SK-N-SH (cell line): ENCODE data around the gene CA10. TPM values are rescaled to one million over a fixed set of nuclear protein-coding genes. Genes with fewer than 3 reads are reported as not detected.

Experiments used
- CTCF ChIA-PET: fragments of 300-600, 350-600 bp; formaldehyde crosslinking; extraction: SDS; loops from one replicate; lab custom pipeline; 2021; lab: Yijun Ruan, JAX
- POLR2A ChIA-PET: fragments of 350-600 bp; sonication (Branson Sonifier 250); formaldehyde crosslinking; extraction: SDS; loops from one replicate; lab custom pipeline; 2020; ENCODE audit warnings: antibody characterized with exemption, inconsistent platforms; lab: Yijun Ruan, JAX
- DNase-seq: peaks from one replicate; pipeline ENCODE4 v3.0.0; 2012
- H2AFZ ChIP-seq: fragments of 200-600 bp; sonication (generic); 2 replicates; pipeline ENCODE4 v1.8.1; 2016; ENCODE audit warnings: antibody characterized with exemption, mild to moderate bottlenecking, low read depth
- H3F3A ChIP-seq: fragments of 200-600 bp; sonication (generic); replicated peaks from 2 replicates; pipeline ENCODE3; 2016; ENCODE audit warnings: antibody characterized with exemption, mild to moderate bottlenecking; ENCODE audit not compliant: insufficient read depth
- H3K27ac ChIP-seq, 2 experiments: fragments of 200-500 bp in 1 of 2; fragments of 200-600 bp in 1 of 2; sonication (Bioruptor generic) in 1 of 2; sonication (generic), shearing (Covaris generic) in 1 of 2; 2 replicates each; pipeline versions ENCODE4 v1.5.1 to v1.6.1; 2014 to 2016; ENCODE audit warnings: low read depth in 2 of 2, inconsistent platforms in 1 of 2, low read length in 1 of 2, mild to moderate bottlenecking in 1 of 2, mixed read lengths in 1 of 2
- H3K27me3 ChIP-seq: fragments of 200-600 bp; sonication (generic), shearing (Covaris generic); 2 replicates; pipeline ENCODE4 v1.6.1; 2016; ENCODE audit warnings: mixed run types; ENCODE audit not compliant: insufficient read depth
- H3K36me3 ChIP-seq, 2 experiments: fragments of 200-500 bp in 1 of 2; fragments of 200-600 bp in 1 of 2; sonication (Bioruptor generic) in 1 of 2; sonication (generic) in 1 of 2; replicated peaks in 1 of 2; 2 replicates each; pipeline versions ENCODE3 to v1.5.1; 2014 to 2016; ENCODE audit warnings: low read length in 1 of 2, mild to moderate bottlenecking in 1 of 2; ENCODE audit not compliant: insufficient read depth in 2 of 2, control insufficient read depth in 1 of 2
- H3K4me1 ChIP-seq, 2 experiments: fragments of 200-500 bp in 1 of 2; fragments of 200-600 bp in 1 of 2; sonication (Bioruptor generic) in 1 of 2; sonication (generic), shearing (Covaris generic) in 1 of 2; 2 replicates each; pipeline versions ENCODE4 v1.5.1 to v1.6.1; 2014 to 2016; ENCODE audit warnings: low read depth in 1 of 2, low read length in 1 of 2, mixed run types in 1 of 2; ENCODE audit not compliant: insufficient read depth in 2 of 2, control insufficient read depth in 1 of 2
- H3K4me2 ChIP-seq: fragments of 200-600 bp; sonication (generic), shearing (Covaris generic); 2 replicates; pipeline ENCODE4 v1.6.1; 2017; ENCODE audit warnings: mixed run types
- H3K4me3 ChIP-seq, 2 experiments: fragments of 200-500 bp in 1 of 2; fragments of 200-600 bp in 1 of 2; sonication (Bioruptor generic) in 1 of 2; sonication (generic), shearing (Covaris generic) in 1 of 2; 2 replicates each; pipeline versions ENCODE4 v1.5.1 to v1.8.1; 2014 to 2016; ENCODE audit warnings: low read depth in 2 of 2, inconsistent platforms in 1 of 2, low read length in 1 of 2, mild to moderate bottlenecking in 1 of 2, mixed read lengths in 1 of 2, moderate library complexity in 1 of 2
- H3K79me2 ChIP-seq: fragments of 200-600 bp; sonication (generic); 2 replicates; pipeline ENCODE4 v1.8.1; 2017; ENCODE audit warnings: mild to moderate bottlenecking; ENCODE audit not compliant: insufficient read depth
- H3K9ac ChIP-seq: fragments of 200-600 bp; sonication (generic); 2 replicates; pipeline ENCODE4 v1.6.1; 2017; ENCODE audit warnings: mixed run types
- H3K9me2 ChIP-seq: fragments of 200-600 bp; sonication (generic); 2 replicates; pipeline ENCODE4 v1.6.1; 2017; ENCODE audit warnings: mixed run types
- H3K9me3 ChIP-seq: fragments of 200-600 bp; sonication (generic); 2 replicates; pipeline ENCODE4 v1.6.1; 2017; ENCODE audit warnings: mixed run types, mild to moderate bottlenecking, moderate library complexity
- H4K20me1 ChIP-seq: fragments of 200-600 bp; sonication (generic); 2 replicates; pipeline ENCODE4 v1.6.1; 2017; ENCODE audit warnings: mild to moderate bottlenecking, mixed run types; ENCODE audit not compliant: insufficient read depth
- EP300 ChIP-seq, 2 experiments: IDR thresholded peaks; 2 replicates each; pipeline versions ENCODE4 v1.4.0 to v1.6.1; 2012; ENCODE audit warnings: borderline replicate concordance in 1 of 2, low read depth in 1 of 2, low read length in 1 of 2
- FOSL2 ChIP-seq: IDR thresholded peaks from 2 replicates; pipeline ENCODE4 v1.4.0; 2012; ENCODE audit warnings: low read depth, mild to moderate bottlenecking, moderate library complexity, borderline replicate concordance
- GABPA ChIP-seq: IDR thresholded peaks from 2 replicates; pipeline ENCODE4 v1.4.0; 2012; ENCODE audit warnings: low read depth, mild to moderate bottlenecking
- GATA2 ChIP-seq: sonication (generic); formaldehyde crosslinking; IDR thresholded peaks from 2 replicates; pipeline ENCODE4 v1.5.0; 2020; ENCODE audit warnings: mild to moderate bottlenecking, missing genetic modification reagents
- JUND ChIP-seq: IDR thresholded peaks from 2 replicates; pipeline ENCODE4 v1.4.0; 2012
- MEF2A ChIP-seq: IDR thresholded peaks from 2 replicates; pipeline ENCODE4 v1.4.0; 2012; ENCODE audit warnings: low read depth, borderline replicate concordance
- POLR2AphosphoS5 ChIP-seq: IDR thresholded peaks from 2 replicates; pipeline ENCODE4 v1.6.1; 2012; ENCODE audit warnings: low read depth, low read length
- RFX5 ChIP-seq: IDR thresholded peaks from 2 replicates; pipeline ENCODE4 v1.6.1; 2012; ENCODE audit warnings: mild to moderate bottlenecking, improper control_type of control experiment, low read length
- RXRA ChIP-seq: IDR thresholded peaks from 2 replicates; pipeline ENCODE4 v1.4.0; 2012; ENCODE audit warnings: low read depth, mild to moderate bottlenecking, borderline replicate concordance
- SMC3 ChIP-seq: IDR thresholded peaks from 2 replicates; pipeline ENCODE4 v1.6.1; 2012; ENCODE audit warnings: low read depth, low read length, improper control_type of control experiment
- YY1 ChIP-seq: IDR thresholded peaks from 2 replicates; pipeline ENCODE4 v1.4.0; 2012; ENCODE audit warnings: low read depth, mild to moderate bottlenecking
- WGBS: methylation state at CpG from one replicate; pipeline ENCODE4 v1.1.6; 2017; ENCODE audit warnings: low lambda C conversion rate; 5-methylcytosine and 5-hydroxymethylcytosine counted together
- polyA plus RNA-seq, 3 experiments: library from polyadenylated mRNA; depleted of rRNA; stranded (reverse); fragments of >200 nt; gene quantifications; 2 replicates each; pipeline ENCODE4 v1.2.3, GENCODE V29; 2012
- TF ChIP-seq, protein P1 (sequence below): fragments of 150-350 bp; IDR thresholded peaks from 2 replicates; pipeline ENCODE4 v1.6.1; 2016; ENCODE audit warnings: mild to moderate bottlenecking, low read depth, low read length
- TF ChIP-seq, protein P2 (sequence below): IDR thresholded peaks from 2 replicates; pipeline ENCODE4; 2012
- TF ChIP-seq, protein P3 (sequence below): IDR thresholded peaks from 2 replicates; pipeline ENCODE4 v1.4.0; 2012; ENCODE audit warnings: low read depth, borderline replicate concordance
- TF ChIP-seq, protein P4 (sequence below): IDR thresholded peaks from 2 replicates; pipeline ENCODE4 v1.6.1; 2012; ENCODE audit warnings: mild to moderate bottlenecking, low read depth, low read length, moderate library complexity
- TF ChIP-seq, protein P5 (sequence below): IDR thresholded peaks from 2 replicates; pipeline ENCODE4 v1.4.0; 2012; ENCODE audit warnings: low read depth
- TF ChIP-seq, protein P6 (sequence below): IDR thresholded peaks from 2 replicates; pipeline ENCODE4 v1.4.0; 2012; ENCODE audit warnings: low read depth, borderline replicate concordance

CA10 gene
- polyA plus RNA-seq, 1 of the 3 experiments (the other 2 are of a cell fraction): not detected

DNA sequence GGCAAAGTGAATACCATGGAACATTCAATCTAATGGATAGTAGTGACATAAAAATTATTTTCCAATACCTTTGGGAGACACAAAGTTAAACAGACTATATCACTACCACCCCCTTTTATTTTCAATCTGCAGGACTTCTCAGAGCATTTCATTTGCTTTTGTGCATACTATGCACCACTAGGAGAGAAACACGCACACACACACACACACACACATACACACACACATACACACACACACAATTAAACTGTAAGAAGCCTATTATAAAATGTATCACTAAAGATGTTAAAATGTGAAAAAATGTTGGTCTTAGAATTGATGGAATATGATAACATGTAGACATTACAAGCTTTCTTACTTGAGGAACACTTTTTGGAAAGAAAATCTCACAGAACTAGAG lies 331.4 kb downstream of the CA10 start:
- Histone ChIP-seq H3K9me3 (no peaks in the 10 kb centered on the region), H3K9ac (no peak overlapping the region), H4K20me1 (no peaks in the 10 kb centered on the region), H3K79me2 (no peaks in the 10 kb centered on the region), H3K4me3 (no peak overlapping the region), H3K4me1 (no peaks in the 10 kb centered on the region), H2AFZ (no peak overlapping the region), H3K27ac (no peak overlapping the region), H3F3A (no peaks in the 10 kb centered on the region), H3K4me2 (no peak overlapping the region), H3K36me3 (no peaks in the 10 kb centered on the region), H3K9me2 (no peaks in the 10 kb centered on the region), H3K27me3 (no peaks in the 10 kb centered on the region)
- ChIA-PET POLR2A (no interaction called here), CTCF (interaction anchor here (0.8 to 3.9 kb wide), 5 partner anchors 11 to 280 kb away, joined by 3 to 22 read pairs (median 5); no protein-coding TSS in a partner anchor)
- WGBS: 21% methylated on average over 1 of the region's 1 CpG
- DNase-seq: no peak
- TF ChIP-seq JUND (no peak), POLR2AphosphoS5 (no peak)

DNA sequence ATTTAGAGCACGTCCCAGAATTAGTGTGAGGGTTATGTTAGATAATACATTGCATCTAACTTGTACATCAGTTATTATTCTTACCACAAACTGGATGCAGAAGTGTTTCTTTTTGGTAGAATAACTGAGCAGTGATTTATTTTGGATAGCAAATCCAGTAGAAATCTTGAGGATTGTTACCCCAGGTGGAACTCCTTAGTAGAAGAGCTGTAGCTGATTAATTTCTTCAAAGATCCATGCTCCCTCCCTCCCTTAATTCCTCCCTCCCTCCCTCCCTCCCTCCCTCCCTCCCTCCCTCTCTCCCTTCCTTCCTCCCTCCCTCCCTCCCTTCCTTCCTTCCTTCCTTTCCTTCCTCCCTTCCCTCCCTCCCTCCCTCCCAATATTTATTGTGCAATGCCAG lies 337.7 kb downstream of the CA10 start:
- Histone ChIP-seq H3K9me2 (no peaks in the 10 kb centered on the region), H3K79me2 (no peaks in the 10 kb centered on the region), H3K27me3 (no peaks in the 10 kb centered on the region), H3K36me3 (no peaks in the 10 kb centered on the region), H2AFZ (no peak overlapping the region)
- WGBS: 6% methylated on average over 1 of the region's 1 CpG
- CTCF ChIA-PET: interaction anchor here (1.0 to 1.9 kb wide), 4 partner anchors 13 to 40 kb away, joined by 4 read pairs; no protein-coding TSS in a partner anchor
- no peak for DNase-seq
- TF ChIP-seq, protein P1, sequence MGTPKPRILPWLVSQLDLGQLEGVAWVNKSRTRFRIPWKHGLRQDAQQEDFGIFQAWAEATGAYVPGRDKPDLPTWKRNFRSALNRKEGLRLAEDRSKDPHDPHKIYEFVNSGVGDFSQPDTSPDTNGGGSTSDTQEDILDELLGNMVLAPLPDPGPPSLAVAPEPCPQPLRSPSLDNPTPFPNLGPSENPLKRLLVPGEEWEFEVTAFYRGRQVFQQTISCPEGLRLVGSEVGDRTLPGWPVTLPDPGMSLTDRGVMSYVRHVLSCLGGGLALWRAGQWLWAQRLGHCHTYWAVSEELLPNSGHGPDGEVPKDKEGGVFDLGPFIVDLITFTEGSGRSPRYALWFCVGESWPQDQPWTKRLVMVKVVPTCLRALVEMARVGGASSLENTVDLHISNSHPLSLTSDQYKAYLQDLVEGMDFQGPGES: no peak
- TF ChIP-seq GABPA (no peak), YY1 (no peak), RFX5 (no peak), POLR2AphosphoS5 (no peak), GATA2 (CRISPR knock-in tag) (no peak), RXRA (no peak), JUND (no peak), SMC3 (no peak), MEF2A (no peak), FOSL2 (no peak), EP300 (IDR thresholded peaks at IDR 0.05; ENCODE audit: borderline replicate concordance in 1 of 2, low read depth in 1 of 2, low read length in 1 of 2) (no peak)
- TF ChIP-seq, protein P2, sequence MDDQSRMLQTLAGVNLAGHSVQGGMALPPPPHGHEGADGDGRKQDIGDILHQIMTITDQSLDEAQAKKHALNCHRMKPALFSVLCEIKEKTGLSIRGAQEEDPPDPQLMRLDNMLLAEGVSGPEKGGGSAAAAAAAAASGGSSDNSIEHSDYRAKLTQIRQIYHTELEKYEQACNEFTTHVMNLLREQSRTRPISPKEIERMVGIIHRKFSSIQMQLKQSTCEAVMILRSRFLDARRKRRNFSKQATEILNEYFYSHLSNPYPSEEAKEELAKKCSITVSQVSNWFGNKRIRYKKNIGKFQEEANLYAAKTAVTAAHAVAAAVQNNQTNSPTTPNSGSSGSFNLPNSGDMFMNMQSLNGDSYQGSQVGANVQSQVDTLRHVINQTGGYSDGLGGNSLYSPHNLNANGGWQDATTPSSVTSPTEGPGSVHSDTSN: no peak
- TF ChIP-seq, protein P3, sequence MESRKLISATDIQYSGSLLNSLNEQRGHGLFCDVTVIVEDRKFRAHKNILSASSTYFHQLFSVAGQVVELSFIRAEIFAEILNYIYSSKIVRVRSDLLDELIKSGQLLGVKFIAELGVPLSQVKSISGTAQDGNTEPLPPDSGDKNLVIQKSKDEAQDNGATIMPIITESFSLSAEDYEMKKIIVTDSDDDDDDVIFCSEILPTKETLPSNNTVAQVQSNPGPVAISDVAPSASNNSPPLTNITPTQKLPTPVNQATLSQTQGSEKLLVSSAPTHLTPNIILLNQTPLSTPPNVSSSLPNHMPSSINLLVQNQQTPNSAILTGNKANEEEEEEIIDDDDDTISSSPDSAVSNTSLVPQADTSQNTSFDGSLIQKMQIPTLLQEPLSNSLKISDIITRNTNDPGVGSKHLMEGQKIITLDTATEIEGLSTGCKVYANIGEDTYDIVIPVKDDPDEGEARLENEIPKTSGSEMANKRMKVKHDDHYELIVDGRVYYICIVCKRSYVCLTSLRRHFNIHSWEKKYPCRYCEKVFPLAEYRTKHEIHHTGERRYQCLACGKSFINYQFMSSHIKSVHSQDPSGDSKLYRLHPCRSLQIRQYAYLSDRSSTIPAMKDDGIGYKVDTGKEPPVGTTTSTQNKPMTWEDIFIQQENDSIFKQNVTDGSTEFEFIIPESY: no peak
- TF ChIP-seq, protein P4, sequence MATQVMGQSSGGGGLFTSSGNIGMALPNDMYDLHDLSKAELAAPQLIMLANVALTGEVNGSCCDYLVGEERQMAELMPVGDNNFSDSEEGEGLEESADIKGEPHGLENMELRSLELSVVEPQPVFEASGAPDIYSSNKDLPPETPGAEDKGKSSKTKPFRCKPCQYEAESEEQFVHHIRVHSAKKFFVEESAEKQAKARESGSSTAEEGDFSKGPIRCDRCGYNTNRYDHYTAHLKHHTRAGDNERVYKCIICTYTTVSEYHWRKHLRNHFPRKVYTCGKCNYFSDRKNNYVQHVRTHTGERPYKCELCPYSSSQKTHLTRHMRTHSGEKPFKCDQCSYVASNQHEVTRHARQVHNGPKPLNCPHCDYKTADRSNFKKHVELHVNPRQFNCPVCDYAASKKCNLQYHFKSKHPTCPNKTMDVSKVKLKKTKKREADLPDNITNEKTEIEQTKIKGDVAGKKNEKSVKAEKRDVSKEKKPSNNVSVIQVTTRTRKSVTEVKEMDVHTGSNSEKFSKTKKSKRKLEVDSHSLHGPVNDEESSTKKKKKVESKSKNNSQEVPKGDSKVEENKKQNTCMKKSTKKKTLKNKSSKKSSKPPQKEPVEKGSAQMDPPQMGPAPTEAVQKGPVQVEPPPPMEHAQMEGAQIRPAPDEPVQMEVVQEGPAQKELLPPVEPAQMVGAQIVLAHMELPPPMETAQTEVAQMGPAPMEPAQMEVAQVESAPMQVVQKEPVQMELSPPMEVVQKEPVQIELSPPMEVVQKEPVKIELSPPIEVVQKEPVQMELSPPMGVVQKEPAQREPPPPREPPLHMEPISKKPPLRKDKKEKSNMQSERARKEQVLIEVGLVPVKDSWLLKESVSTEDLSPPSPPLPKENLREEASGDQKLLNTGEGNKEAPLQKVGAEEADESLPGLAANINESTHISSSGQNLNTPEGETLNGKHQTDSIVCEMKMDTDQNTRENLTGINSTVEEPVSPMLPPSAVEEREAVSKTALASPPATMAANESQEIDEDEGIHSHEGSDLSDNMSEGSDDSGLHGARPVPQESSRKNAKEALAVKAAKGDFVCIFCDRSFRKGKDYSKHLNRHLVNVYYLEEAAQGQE: no peak
- TF ChIP-seq, protein P5, sequence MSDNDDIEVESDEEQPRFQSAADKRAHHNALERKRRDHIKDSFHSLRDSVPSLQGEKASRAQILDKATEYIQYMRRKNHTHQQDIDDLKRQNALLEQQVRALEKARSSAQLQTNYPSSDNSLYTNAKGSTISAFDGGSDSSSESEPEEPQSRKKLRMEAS: no peak
- TF ChIP-seq, protein P6, sequence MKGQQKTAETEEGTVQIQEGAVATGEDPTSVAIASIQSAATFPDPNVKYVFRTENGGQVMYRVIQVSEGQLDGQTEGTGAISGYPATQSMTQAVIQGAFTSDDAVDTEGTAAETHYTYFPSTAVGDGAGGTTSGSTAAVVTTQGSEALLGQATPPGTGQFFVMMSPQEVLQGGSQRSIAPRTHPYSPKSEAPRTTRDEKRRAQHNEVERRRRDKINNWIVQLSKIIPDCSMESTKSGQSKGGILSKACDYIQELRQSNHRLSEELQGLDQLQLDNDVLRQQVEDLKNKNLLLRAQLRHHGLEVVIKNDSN: no peak
- TF ChIP-seq, all 33 proteins: peak for 0
- H3K4me3 ChIP-seq: no peak overlapping the region
- no peak overlapping the region for H3K4me2 ChIP-seq
- H3F3A ChIP-seq: no peaks in the 10 kb centered on the region
- POLR2A ChIA-PET: no interaction called here
- H3K9ac ChIP-seq: no peak overlapping the region
- H3K9me3 ChIP-seq: no peaks in the 10 kb centered on the region
- peaks cover 0 to 4% of the 10 kb centered on the region in 2 experiments; a peak in 1 of 4 replicates for H3K4me1 ChIP-seq
- H4K20me1 ChIP-seq: no peaks in the 10 kb centered on the region
- H3K27ac ChIP-seq: no peak overlapping the region
